ENCODE results near the gene ZNRF3.
"Not testable (repeated sequence)": the region's sequence is repeated elsewhere in the genome, so short reads cannot be mapped to it uniquely, and the experiment has no call there.

The ZNRF3 gene

GRCh38 chr22:28986366-28986765 is 103.0 kb downstream of the ZNRF3 start:
- no peak for ATAC-seq

- no peak for ATAC-seq
Measured at GRCh38 chr22:28988457-28988856, 105.1 kb downstream of the ZNRF3 start.

- ATAC-seq, result peak in 1 of 2 donors; percentile 38
Measured at GRCh38 chr22:28989035-28989464, 105.7 kb downstream of the ZNRF3 start.

GRCh38 chr22:28989484-28989883 is 106.1 kb downstream of the ZNRF3 start:
- no peak for ATAC-seq

- ATAC-seq, result no peak
Measured at GRCh38 chr22:28989912-28990311, 106.5 kb downstream of the ZNRF3 start.

GRCh38 chr22:28992565-28993356 is 109.4 kb downstream of the ZNRF3 start:
- ATAC-seq, result no peak

- ATAC-seq, result no peak
Measured at GRCh38 chr22:28994522-28994921, 111.2 kb downstream of the ZNRF3 start.

- no peak for ATAC-seq
Measured at GRCh38 chr22:28995551-28995950, 112.2 kb downstream of the ZNRF3 start.

GRCh38 chr22:28997342-28997741 is 114.0 kb downstream of the ZNRF3 start:
- ATAC-seq, result no peak

- no peak for ATAC-seq
Measured at GRCh38 chr22:28998681-28999080, 115.3 kb downstream of the ZNRF3 start.

GRCh38 chr22:28999510-28999909 is 116.1 kb downstream of the ZNRF3 start:
- ATAC-seq, result no peak

GRCh38 chr22:28999919-29000556 is 116.7 kb downstream of the ZNRF3 start:
- ATAC-seq, result no peak

GRCh38 chr22:29000641-29001040 is 117.3 kb downstream of the ZNRF3 start:
- no peak for ATAC-seq

GRCh38 chr22:29002603-29003002 is 119.2 kb downstream of the ZNRF3 start:
- no peak for ATAC-seq

- no peak for ATAC-seq
Measured at GRCh38 chr22:29003552-29003951, 120.2 kb downstream of the ZNRF3 start.

GRCh38 chr22:29003975-29004646 is 120.7 kb downstream of the ZNRF3 start:
- ATAC-seq, result no peak

- no peak for ATAC-seq
Measured at GRCh38 chr22:29004647-29005371, 121.4 kb downstream of the ZNRF3 start.

- not testable (repeated sequence) for ATAC-seq
Measured at GRCh38 chr22:29005754-29006153, 122.4 kb downstream of the ZNRF3 start.

- ATAC-seq, result no peak
Measured at GRCh38 chr22:29006346-29006745, 123.0 kb downstream of the ZNRF3 start.

- ATAC-seq, result no peak
Measured at GRCh38 chr22:29009148-29009547, 125.8 kb downstream of the ZNRF3 start.

GRCh38 chr22:29011240-29012100 is 128.1 kb downstream of the ZNRF3 start:
- ATAC-seq, result no peak

- ATAC-seq, result no peak
Measured at GRCh38 chr22:29012101-29012433, 128.7 kb downstream of the ZNRF3 start.

Data from activated CD4-positive, CD25-positive, alpha-beta regulatory T cell treated with anti-CD3 and anti-CD28 coated beads, Interleukin-2, amount 50 U/mL, for 24 hours (primary cell).